Measurements from ENCODE around the gene ADAM17.

Gene ADAM17

DNA sequence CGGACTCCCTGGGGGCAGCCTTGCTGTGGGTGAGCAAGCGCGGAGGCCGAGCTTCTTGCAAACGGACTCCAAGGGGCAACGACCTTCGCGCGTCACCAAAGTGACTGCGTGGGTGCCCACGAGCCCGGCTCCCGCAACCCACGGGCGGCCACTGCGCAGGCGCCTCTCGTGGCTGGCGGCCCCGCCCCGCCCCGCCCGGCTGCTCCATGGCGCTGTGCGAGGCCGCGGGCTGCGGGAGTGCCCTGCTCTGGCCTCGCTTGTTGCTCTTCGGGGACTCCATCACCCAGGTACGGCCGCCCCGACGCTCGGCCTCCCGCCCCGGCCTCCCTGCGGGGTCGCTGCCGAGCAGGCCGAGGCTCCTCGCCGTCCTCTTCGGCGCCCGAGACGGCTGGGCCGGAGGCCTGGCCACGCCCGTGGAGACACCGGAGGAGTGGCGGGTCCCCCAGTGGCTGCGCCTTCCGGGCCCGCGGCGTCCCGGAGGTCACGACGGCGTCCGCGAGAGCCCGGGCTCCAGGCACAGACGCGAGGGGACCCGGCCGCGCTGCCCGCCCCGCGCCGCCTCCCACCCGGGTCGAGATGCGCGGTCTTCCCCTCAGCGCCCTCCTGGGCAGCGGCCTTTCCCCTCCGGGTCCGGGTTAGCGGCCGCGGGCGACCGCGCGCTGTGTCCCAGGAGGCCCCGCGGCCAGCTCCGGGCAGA, 81.1 kb downstream of the ADAM17 start, which contains the start of gene IAH1:
Gene IAH1 (plus strand): TSS at position 191 of the 697 bp plus-strand sequence. CDS start 16 bp downstream, at position 207.
- DNase-seq (ENCODE audit: insufficient read length, low spot score) (peak; percentile 80), FAIRE-seq (peak; percentile 11)

DNA sequence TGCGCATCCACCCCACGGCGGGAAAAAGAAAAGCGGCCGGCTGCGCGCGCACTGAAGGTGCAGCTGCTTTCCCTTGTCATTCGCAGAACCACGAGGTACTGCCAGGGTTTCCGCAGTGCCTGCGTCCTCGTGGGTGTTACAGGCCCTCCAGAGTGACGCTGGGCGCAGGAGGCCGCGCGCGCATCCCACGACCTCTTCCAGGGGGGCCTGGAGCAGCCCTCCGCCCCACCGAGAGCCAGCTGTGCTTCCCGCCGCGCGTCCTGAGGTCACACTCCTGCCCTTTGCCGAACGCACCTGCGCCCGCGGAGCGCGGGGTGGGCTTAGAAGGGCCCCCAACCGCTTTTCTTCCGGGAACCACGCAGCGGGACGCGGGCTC, 81.7 kb downstream of the ADAM17 start:
- FAIRE-seq (no peak), DNase-seq (ENCODE audit: insufficient read length, low spot score) (peak; percentile 56)

DNA sequence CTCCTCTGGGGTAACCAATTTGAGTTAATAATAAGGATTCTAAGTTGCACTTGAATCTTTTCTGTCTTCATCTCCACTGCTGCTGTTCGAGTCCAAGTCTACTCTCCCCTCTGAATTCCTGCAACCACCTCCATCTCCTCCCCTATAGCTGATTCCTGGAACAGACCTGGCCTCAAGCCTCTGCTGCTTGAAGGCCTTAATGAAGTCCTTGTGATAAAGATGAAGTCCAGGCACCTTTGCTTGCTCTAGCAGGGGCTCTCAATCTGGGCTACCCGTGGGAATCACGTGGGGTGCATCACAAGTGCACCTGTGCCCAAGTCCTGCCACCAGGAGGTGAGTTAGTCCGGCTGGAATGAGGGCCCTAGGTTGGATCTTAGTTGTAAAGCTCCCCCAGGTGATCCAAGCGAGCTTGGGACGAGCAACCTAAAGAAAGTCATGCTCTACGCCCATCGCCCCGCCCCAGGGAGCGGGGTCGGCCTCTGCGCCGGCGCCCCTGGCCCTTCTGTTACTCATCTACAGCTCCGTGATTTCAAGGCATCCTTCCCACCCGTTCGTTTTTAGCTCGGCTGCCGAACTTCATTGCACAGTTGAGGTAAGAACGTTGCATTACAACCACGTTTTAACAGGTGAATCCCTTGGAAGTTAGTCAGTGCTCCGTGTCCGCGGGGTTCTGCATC, 82.2 kb downstream of the ADAM17 start:
- DNase-seq (ENCODE audit: insufficient read length, low spot score) = peak; percentile 15
- no peak for FAIRE-seq

DNA sequence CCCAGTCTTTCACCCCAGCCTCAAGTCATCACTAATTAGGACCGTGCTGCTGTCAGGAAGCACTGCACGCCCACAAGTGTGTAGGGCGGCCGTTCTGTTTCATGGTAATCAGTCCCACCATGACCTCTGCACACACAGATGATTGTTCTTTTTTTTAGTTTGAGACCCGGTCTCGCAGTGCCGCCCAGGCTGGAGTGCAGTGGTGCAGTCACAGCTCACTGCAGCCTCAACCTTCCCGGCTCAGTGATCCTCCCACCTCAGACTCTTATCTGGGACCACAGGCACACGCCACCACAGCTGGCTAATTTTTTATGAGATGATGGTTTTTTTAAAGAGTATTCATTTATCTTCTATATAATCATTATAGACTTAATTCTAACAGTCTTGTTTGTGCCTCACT, 83.1 kb downstream of the ADAM17 start:
- FAIRE-seq = no peak

DNA sequence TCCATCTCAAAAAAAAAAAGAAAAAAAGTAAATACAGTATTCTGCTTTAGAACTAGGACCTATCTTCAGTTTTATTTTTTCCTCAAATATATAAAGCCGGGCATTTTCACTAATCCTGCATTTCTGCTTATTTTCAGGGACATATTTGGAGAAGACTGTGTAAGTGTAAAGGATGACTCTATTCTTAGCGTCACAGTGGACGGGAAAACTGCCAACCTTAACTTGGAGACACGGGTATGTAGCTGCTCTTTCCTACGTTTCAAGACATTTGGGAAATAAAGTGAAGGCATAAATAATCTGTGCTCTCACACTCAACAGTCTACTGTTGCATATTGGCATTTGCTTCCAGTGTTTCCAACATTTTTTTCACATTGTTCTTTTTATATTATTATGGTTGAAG, 84.4 kb downstream of the ADAM17 start:
- DNase-seq (ENCODE audit: insufficient read length, low spot score) (no peak), FAIRE-seq (no peak)

More for the DNA sequence above, 83.1 kb downstream of the ADAM17 start:
- DNase-seq (ENCODE audit: insufficient read length, low spot score) = no peak

DNA sequence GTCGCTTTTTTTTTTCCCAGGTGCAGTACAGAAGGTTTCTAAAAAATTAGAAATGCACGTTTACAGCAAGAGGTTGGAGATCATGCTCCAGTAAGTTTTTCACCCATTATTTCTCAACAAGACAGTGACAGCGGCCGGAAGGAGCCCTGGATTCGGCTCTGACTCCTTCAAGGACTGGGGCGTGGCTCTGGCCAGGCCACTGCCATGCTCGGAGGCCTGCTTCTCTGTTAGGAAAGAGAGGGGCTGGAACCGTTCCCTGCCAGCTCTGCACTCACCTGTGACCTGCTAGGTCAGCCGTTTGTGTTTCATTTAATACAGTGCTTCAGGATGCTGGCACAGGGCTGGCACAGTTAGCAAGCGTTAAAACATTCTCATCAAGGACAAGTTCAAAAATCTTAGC, 87.9 kb downstream of the ADAM17 start:
- no peak for FAIRE-seq
- DNase-seq (ENCODE audit: insufficient read length, low spot score) = no peak

DNA sequence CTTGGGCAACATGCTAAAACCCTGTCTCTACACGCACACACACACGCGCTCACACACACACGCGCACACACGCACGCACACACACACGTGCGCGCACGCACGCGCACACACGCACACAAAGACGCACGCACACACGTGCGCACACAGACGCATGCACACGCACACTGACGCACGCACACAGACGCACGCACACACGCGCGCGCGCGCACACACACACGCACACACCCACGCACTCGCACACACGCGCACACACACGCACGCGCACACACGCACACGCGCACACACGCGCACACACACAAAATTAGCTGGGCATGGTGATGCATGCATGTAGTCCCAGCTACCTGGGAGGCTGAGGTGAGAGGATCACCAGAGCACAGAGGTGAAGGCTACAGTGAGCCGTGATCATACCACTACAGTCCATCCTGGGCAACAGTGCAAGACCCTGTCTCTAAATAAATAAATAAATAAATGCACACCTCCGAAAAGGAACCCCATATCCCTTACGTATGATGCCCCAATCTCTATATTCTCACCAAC, 89.4 kb downstream of the ADAM17 start:
- no peak for DNase-seq (ENCODE audit: insufficient read length, low spot score)
- FAIRE-seq = no peak

DNA sequence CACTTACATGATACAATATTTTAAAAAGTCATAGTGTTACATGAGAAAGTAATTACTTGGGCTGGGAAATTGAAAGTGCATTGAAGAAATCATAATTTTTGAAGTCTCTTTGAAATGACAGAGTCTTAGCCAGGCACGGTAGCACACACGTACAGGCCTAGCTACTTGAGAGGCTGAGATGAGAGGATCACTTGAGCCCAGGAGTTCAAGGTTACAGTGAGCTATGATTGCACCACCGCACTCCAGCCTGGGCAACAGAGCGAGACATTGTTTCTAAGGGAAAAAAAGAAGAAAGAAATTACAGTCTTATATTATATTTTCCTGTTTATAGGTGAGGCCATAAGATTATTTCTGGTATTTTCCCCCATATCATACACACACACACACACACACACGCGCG, 90.5 kb downstream of the ADAM17 start:
- no peak for FAIRE-seq
- no peak for DNase-seq (ENCODE audit: insufficient read length, low spot score)

DNA sequence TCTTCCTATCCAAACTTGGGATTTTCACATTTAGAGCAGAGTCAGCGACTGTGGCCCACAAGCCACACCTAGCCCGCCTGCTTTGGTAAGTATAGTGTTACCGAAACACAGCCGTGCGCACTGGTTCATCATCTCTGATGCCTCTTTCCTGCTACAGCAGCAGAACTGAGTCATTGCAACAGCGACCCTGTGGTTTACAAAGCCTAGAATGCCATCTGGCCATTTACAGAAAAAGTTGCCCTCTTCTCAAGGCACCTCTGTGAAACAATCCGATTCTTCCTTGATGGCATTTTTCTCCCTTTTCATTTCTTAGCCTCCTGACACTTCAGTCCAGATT, 92.0 kb downstream of the ADAM17 start:
- FAIRE-seq (no peak), DNase-seq (ENCODE audit: insufficient read length, low spot score) (no peak)

DNA sequence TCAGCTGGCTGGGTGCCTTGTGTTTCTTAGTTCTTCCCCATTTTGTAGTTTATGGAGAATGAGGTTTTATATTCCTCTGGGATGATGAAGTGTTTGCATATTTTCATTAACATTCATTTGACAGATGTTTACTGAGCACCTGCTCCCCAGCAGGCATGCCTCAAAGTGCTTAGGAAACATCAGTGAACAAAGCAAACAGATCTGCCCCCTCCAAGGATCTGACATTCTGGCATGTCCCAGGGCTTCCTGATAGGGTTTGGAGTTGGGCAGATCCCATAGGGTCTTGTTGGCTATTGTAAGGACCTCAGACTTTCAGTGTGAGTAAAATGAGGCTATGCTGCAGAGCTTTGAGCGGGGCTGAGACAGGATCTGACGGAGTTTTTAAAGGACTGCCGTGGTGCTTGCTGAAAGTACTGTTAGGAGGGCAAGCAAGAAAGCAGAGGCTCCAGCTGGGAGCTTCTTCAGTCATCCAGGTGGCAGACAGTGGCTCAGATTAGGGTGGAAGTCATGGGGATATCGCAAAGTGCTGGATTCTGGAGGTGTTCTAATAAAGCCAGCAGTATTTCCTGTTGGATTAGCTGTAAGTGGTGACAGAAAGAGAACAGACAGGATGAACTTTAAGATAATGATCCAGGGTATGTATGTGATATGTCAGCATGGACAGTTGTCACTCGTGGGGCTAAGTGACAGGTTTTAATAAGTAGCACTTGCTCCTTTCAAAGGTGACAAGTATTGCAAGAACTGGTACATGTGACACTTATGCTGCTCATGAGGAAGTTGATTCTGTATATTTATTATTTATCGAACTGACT, 92.5 kb downstream of the ADAM17 start:
- DNase-seq (ENCODE audit: insufficient read length, low spot score) (no peak), FAIRE-seq (no peak)

DNA sequence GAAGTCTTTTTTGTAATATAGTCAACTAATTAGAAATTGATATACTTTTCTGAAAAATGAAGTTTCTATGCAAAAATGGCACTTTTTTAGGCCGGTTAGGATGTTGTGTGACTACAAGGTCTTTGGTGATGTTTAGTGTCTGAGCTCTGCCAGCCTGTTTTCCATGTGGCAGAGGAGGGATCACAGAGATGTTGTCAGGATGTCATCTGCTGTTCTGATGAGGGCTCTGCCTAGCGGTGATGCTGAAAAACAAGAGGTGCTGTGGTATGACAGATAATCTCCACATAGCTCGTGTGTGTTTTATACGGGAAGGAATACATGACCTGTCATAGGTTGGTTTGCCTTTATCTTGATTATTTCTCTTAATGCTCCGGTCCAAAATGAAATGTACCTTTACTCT, 93.3 kb downstream of the ADAM17 start:
- DNase-seq (ENCODE audit: insufficient read length, low spot score) = no peak
- no peak for FAIRE-seq

DNA sequence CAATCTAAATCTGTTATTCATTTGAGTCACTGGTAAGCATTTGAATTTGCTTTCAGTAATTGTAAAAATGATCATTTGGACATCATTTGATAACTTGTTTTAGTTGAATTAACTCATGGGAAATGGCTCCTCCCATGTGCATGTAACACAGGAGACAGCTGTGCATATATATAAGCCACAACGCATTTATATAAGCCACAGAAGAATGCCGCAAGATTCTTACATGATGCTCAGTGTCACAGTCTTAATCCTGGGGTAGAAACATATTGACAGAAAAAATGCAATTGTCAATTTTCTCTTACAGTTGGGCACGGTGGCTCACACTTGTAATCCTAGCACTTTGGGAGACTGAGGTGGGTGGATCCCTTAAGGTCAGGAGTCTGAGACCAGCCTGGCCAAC, 94.6 kb downstream of the ADAM17 start:
- no peak for FAIRE-seq
- no peak for DNase-seq (ENCODE audit: insufficient read length, low spot score)

DNA sequence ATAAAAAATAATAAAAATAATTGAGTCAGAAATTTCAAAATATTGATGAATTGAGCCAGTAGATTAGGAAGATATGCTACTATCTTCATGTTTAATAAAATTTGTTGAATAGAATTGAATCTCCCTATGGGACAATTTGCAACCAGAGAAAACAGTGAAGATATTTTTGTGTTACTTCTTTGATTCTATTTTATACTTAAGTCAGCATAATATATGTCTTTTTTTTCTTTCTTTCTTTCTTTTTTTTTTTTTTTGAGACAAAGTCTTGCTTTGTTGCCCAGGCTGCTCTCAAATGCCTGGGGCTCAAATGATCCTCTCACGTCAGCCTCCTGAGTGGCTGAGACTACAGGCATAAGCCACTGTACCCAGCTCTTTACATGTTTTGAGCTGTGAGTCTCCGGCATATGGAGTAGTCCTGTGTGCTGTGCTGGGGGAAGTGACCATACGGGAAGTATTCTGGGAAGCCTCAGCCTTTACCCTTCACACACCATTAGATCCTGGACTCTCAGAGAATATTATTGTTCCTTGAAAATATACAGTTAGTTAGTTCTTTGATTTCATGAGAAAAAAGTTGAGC, 95.1 kb downstream of the ADAM17 start:
- no peak for FAIRE-seq

DNA sequence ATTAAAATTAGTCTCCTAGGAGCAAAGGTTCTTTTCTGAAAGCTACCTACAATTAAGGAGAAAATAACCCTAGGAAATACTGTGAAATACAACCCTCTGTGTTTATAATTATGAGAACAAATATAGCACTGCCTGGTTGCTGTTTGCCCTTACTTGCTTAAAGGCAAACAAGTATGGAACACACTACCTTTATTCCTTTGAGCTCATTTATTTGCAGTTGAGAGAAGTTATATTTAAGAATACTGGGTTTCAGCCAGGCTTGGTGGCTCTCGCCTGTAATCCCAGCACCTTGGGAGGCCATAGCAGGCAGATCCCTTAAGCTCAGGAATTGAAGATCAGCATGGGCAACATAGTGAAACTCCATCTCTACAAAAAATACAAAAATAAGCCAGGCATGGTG, 104.4 kb downstream of the ADAM17 start:
- DNase-seq (ENCODE audit: insufficient read length, low spot score) = no peak
- FAIRE-seq = no peak

More for the DNA sequence above, 95.1 kb downstream of the ADAM17 start:
- DNase-seq (ENCODE audit: insufficient read length, low spot score) = no peak

DNA sequence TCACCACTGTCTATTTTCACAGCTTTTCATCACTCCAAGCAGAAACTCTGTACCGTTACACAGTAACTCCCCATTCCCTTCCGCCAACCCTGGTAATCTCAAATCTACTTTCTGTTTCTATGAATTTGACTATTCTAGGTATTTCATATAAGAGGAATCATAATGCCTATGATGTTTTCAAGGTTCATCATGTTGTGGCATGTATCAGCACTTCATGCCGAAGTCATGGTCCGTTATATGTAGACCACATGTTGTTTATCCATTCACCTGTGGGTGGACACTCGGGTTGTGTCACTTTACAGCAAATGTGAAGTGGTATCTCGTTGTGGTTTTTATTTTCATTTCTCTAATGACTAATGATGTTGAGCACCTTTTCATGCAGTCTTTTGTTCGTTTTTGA, 110.5 kb downstream of the ADAM17 start:
- FAIRE-seq = peak; percentile 8

DNA sequence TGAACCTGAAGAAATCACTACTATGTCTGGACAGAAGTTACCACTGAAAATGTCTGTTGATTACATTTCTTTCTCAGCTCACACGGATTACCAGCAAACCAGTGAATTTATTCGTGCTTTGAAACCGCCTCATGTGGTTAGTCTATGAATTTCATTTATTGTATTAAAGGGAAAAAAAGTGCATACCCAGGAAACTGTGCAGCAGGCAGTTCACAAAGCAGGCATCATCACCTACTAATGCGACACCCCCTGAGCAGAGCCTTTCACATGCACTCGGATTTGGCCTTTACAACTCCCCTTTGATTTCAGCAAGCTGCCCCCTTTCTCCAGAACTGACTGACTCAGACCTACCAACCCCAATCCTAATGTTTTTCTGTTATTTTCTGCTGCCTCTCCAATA, 112.1 kb downstream of the ADAM17 start:
- FAIRE-seq = no peak
- no peak for DNase-seq (ENCODE audit: insufficient read length, low spot score)

More for the DNA sequence above, 110.5 kb downstream of the ADAM17 start:
- no peak for DNase-seq (ENCODE audit: insufficient read length, low spot score)

DNA sequence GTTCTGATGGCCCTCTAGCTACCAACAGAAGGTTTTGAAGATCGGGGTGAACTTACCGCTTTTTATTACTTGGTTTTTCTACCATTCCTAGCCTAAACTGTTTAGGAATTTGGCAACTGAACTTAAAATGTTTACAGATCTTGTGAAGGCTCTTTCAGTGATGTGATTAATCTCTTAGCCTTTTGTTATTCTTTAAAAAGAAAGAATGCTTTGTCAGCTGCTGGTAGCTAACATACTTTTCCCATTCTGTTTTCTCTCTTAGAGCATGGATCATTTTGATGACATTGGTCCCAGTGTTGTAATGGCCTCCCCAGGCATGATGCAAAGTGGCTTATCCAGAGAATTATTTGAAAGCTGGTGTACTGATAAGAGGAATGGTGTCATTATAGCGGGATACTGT, 114.1 kb downstream of the ADAM17 start:
- no peak for DNase-seq (ENCODE audit: insufficient read length, low spot score)
- no peak for FAIRE-seq

DNA sequence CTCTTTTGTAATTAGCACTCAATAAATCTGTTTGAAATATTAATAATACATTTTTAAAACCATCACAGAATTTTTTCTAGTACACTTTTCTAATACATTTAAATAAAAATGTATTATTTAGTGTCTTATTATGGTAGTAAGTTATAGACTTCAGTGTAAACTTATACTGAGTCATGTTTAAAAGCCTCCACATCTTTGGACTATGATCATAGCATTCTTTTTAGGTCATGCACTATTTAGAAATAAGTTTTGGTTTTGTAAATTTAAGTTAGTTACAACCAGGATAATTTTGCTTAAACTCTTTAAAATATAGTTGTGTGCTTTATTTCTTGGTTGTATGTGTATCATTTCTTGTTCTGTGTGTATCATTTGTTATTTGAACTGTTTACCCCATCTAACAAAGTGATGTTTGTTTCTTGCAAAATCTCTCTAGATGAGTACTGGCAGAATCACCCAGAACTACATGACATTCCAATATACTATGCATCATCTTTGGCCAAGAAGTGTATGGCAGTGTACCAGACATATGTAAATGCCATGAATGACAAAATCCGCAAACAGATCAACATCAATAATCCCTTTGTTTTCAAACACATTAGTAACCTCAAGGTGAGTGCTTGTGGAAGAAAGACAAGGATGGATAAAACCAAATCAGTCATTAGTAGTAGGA, 115.4 kb downstream of the ADAM17 start:
- DNase-seq (ENCODE audit: insufficient read length, low spot score) = no peak
- FAIRE-seq = no peak

DNA sequence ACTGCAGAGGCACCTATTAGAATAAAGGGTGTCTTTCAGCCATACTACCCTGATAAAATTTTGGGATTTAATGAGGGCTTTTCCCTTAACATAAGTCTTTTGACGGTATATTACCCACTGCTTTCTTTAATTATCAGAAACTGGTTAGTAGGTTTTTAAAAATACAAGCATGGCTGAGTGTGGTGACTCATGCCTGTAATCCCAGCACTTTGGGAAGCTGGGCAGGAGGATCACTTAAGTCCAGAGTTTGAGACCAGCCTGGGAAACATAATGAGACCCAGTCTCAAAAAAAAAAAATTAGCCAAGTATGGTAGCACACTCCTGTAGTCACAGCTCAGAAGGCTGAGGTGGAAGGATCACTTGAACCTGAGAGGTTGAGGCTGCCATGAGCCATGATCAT, 116.1 kb downstream of the ADAM17 start:
- no peak for FAIRE-seq
- no peak for DNase-seq (ENCODE audit: insufficient read length, low spot score)
